HG03108 (cell line): ENCODE measurements around the gene PRR5L.

Experiments
- ATAC-seq: cut with Tn5 transposase; IDR thresholded peaks from one replicate; pipeline ENCODE4 v1.9.1; 2021; ENCODE audit warnings: moderate library complexity; ENCODE audit not compliant: unreplicated experiment

Gene PRR5L

DNA sequence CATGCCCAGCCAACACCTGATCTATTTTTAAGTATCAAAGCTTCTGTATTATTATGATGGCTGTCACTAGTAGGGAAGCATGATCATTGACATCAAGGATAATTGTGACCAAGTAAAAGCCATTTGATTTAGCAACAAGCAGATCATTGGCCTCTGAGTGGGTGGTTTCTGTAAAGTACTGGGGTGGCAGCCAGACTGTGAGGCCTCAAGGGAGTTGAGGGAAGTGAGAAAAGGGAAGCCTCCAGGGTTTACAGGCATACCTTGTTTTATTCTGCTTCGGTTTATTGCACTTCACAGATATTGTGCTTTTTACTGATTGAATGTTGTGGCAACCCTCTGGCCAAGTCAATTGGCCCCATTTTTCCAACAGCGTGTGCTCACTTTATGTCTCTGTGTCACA is 60.1 kb downstream of the PRR5L start:
- ATAC-seq: peak; percentile 60

DNA sequence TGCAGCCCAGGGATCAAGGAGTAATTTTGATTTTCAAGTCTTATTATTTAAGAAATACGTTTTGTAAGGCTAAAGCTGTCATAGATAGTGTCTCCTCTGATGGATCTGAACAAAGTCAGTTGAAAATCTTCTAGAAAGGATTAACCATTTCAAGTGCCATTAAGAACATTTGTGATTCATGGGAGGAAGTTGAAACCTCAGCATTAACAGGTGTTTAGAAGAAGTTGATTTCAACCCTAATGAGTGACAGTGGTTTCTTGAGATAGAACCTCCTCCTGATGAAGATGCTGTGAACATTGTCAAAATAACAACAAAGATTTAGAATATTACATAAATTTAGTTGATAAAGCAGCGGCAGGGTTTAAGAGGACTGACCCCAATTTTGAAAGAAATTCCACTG is 61.7 kb downstream of the PRR5L start:
- no peak for ATAC-seq

DNA sequence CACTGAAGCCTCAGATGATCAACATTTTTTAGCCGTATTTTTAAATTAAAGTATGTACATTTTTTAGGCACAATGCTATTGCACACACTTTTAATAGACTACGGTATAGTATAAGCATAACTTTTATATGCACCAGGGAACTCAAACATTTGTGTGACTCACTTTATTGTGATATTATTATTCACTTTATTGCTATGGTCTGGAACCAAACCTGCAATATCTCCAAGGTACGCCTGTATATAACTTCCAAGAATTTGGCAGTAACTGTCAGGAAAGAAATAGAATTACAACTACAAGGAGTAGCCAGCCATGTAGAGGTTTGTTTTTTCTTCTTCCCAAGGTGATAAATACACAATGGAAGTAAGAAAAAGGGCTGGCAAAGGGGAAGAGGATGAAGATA is 62.3 kb downstream of the PRR5L start:
- ATAC-seq: no peak

DNA sequence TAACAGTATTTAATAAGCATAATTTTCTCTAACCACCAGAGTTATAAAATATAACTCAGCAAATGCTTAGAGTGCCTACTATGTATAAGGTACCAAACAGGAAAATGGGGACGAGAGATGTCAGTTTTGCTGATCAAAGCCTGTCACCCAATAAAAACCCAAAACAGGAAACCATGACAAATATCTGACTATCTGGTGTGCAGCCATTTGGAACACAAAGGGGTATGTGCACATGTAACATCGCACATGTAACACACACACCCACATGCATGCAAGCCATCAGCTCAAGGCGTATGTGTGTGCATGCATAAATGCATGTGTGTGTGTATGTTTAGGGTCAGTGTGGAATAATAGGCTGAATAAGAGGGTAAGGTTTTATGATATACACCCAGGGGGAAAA is 64.2 kb downstream of the PRR5L start:
- ATAC-seq: no peak

DNA sequence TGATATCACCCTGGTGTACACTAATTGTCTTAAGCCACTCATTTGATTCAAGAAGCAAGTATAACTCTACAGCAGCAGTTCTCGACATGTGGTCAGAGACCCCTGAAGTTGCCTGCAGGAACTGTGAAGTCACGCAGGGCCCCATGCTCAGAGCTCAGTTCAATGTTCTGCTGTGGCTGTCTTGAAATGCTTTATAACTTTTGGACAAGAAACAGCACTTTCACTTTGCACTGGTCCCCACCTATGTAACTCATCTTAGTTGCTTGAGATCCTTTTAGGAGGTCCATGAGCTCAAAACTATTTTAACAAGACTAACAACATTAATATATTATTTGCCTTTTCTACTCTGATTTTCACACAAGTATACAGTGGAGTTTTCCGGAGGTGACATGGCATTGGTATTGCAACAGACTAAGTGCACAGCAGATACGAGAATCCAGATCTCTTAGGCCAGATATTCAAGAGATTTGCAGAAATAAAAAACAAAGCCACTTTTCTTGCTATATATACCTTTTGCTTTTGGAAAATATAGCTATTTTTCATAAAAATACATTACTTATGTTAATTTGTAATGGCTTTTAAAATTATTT is 64.8 kb downstream of the PRR5L start:
- no peak for ATAC-seq

DNA sequence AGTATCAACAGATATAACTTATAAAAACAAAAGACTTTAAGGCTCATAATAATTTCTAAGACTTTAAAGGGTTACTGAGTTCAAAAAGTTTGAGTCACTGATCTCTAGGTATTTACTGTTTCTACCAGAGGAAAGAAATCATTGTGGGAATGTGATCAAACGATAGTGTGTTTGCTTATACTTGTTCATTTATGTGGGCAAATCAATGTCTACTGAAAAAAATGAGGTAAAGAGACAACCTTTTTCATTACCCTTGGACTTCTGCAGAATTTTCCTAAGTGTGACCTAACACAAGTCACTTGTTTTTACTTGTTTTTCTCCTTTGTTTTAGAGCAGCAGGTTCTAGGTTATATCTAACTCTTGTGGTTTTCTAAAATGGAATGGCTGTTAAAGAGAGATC is 65.4 kb downstream of the PRR5L start:
- no peak for ATAC-seq

DNA sequence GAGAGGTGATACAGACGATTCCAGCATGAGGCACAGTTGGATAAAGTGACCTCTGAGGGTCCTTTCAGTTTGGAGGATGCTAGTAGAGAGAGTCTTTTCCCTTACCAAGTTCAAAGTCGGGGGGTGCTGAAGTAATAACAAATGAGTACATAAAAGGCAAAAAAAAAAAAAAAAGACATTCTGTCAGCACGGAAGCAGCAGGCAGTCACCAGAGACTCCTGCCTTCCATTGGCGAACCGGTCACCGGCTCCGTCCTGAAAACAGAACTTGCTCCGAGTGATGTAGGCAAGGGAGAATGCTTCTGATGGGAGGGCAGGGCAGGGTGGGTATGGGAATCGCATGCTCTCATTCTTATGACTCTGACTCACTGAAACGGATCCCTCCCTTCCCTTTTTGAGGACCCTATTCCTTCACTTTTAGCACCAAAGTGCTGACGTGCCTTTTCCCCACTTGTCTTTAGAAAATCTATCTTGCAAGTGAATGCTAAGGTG is 65.9 kb downstream of the PRR5L start:
- ATAC-seq: no peak

DNA sequence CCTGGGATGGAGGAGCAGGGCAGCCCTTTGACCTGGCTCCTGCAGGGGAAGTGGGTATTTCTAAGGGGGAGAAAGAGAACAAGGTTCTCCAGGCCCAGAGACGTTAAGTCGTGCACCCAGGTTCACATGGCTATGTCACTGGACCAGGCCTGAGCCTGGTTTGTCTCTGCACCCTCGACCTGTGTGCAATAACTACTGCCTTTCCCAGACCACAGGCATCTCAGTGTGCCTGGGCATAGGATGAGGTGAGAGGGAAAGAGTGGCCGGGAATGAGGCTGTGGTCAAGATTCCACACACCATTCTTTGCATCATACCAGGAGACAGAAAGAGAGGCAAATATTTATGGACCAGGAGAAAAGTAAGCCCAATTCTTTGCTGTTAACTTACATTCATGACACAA is 66.8 kb downstream of the PRR5L start:
- no peak for ATAC-seq

DNA sequence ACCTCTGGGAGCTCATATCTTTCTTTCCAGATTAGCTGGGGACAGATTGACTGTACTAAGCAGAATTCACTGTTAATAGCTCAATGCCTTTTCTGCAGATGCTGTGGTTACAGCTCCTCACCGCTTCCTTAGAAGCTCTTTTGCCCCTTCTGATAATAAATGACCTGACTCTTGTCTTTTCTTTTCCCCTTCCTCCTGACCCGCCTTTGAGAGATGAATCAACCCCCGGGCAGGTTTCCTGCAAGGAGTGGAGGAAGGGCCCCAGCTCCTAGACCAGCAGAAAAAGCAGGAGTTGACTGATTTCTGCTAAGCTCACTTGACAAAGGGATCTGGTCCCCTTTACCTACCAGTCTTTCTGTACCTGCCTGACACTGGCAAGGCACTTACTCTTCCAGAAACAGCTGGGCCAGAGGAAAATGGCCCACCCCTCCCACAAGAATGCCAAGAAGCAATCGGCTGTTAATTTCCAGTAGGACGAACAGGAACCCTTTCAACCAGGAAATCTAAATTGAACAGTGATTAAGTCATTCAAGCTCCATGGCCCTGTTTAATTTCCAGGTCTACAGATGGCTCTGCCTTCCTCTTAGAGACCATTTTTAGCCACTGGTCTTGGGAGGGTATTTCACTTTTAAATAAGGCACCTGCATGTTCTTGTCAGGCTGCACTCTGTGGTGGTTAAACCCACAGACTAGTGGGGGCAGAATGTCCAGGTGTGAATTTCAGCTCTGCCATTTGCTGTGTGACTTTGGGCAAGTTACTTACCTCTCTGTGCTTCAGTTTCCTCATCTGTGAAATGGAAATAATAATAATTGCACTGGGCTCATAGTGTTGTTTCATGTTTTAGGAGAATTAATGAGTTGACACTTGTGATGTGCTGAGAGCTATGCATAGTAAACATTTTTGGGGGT is 67.5 kb downstream of the PRR5L start:
- no peak for ATAC-seq

DNA sequence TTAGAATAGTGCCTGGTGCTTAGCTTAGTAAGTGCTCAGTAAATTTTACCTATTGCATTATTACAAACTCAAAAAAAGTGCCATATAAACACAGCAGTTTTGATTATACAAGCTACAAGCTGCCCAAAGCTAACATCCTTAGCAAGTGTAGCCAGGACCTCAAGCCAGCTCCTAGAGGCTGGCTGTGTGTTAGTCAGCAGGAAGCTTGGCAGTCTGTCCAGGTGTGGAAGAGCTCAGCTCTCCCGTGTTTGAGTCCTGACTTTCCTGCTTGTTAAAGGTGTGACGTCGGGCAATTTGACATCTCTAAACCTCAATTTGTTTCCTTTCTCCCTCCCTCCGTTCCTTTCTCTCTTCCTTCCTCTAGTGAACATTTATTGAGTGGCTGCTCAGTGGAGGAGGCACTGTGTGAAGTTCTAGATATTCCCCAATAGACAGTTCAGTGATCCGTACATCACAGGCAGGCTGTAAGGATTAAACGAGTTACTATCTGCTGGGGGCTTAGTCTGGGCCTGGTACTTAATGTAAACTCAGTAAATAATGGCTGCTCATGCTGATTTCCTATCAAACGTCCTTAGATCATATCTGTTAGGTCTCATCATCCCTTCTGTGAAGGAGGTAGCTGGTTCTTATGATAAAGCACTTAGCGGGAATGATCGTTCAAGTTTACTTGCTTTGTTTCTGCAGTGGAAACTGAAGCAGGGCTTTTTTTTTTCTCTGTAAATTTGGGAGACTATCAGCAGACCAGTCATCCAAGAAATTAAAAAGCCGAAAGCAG is 68.7 kb downstream of the PRR5L start:
- ATAC-seq: no peak

DNA sequence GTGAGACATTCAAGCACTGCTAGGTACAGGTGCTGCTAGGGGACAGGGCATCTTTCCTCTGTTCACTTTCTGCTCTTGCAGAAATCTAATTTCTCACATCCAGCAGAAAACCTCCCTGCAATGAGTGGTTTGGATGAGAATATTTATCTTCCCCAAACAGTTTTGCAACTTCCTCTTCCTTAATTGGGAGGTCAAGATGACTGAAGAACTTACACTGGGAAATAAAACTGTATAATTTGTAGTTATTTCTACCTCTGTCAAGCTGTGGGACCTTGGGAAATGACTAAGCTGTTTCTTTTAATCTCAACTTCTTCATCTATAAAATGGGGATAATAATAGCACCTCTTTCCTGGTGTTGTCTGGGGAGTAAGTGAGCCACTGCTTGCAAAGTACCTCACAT is 69.8 kb downstream of the PRR5L start:
- no peak for ATAC-seq

DNA sequence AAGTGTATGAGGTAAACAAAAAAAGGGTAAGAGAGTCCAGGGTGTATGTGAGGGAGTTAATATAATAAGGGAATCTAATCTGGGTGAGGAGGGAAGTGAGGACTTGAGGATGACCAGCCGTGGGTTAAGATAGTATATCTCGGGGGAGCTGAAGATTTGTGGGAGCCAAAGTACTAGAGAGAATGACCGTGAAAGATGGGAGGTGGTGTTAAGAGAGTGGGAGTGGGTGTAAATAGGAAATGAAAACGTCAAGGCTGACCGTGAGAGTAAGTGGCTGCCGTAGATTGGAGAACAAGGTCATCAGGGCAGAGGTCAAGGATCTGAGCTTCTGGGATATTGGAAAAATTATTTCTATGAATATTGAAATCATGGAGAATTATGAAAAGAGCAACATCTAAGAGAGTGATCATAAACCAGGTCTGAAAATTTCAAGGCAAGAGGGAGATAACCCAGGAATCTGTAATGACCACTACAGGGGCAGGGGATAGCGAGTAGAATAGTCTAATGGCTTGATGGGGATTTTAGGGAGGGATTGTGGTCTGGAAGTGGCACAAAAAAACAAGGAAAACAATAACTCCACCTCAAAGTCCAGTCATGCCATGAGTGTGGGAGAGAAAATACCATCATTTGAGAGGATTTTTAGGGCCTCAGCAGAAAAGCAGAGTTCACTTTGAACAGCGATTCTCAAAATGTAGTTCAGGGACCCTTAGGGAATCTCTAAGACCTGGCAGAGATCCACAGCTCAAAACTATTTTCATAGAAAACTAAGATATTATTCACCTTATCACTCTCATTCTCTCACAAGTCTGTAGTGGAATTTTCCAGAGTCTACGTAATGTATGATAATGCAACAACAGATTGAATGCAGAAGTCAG is 72.0 kb downstream of the PRR5L start:
- no peak for ATAC-seq

DNA sequence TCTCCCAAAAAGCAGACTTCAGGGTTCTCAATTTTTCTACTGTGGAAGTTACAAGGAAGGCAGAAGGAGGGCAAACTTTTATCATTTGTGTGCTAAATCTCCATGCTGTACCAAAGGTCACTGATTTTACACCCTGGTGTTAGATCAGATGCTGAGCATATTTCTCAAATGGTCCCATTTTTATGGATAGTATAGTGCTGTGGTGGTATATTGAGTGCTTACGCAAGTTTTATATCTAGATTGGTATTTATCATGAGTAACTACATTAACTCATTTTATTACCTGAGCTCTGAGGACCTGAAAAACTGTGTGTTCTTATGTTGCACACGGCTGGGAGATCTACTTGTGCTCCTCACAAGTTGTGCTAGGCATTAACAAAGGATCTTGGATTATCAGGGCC is 75.1 kb downstream of the PRR5L start:
- no peak for ATAC-seq

DNA sequence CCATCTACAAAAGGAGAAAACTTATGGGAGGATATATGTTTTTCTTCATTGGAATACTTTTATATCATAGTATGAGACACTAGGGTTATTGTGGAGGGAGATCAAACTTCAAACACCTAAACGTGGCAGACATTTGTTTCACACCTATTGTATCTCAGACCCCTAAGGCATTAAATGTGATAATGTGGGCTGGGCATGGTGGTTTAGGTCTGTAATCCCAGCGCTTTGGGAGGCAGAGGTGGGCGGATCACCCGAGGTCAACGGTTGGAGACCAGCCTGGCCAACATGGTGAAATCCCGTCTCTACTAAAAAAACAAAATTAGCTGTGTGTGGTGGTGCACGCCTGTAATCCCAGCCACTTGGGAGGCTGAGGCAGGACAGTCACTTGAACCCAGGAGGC is 75.5 kb downstream of the PRR5L start:
- ATAC-seq: no peak

DNA sequence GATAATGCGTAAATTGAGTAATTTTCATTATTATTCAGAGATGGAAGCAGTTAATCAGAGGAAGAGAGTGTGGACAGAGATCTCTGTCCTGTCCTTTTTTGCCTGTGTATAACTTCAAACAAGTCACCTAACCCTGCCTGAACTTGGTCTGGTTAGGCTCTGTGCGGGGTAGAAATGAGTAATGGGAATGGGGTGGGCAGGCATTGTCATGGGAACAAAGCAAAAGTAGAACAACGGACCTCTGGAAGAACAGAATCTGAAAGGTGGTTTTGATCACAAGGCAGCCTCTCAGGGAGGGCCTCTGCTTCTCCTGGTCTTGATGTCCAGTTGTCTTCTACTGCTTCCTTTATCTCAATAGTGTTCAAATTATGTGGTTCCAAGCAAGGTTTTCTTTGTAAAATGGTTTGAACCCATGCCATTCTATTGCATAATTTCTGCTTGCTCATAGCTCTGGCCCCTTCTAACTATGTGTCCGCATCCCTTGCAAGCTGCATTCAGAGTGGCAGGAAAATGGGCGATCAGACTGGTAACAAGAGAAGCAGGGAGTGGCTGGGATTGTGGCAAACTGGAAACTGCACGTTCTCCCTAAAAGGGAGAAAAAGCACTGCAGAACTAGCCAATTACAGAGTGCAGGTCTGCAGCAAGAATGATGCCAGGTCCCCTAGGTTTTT is 76.1 kb downstream of the PRR5L start:
- no peak for ATAC-seq

DNA sequence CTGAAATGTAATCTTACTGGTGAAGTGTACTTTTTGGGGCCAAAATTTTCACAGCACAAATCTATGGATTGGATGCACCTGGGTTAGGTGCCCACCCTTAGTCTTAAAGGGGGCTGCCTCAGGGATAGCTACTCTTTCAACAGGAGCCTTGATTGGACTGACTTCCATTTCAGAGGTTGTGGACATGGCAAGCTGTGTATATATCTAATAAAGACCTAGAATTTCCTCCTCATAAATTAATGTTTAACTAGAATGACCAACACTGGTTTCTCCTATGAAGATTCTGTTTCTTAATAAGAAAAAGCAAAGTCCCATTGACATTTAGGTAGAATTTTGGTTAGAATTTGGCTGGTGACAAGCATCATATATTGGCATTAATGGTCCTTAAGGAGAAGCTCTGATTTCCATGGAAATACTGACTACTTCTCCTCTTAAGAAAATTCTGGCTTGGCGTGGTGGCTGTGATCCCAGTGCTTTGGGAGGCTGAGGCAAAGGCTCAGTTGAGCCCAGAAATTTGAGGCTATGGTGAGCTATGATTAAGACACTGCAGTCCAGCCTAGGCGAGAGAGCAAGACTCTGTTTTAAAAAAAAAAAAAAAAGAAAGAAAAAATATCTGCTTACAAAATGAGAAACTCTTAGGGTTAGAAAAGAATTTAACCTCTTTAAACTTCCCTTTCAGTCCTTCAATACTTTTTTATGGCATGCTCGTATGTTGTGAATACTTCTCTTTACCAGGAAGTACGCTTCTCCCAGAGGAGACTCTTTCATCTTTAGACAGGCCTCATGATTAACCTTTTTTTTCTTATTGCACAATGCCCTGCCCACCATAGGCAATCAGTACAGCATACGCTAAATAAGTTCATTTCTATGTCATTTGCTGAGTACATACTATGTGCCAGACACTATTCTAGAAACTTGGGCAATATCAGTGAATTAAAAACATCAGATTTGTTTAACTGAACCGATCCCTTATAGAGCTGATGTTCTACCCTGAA is 77.2 kb downstream of the PRR5L start:
- no peak for ATAC-seq

DNA sequence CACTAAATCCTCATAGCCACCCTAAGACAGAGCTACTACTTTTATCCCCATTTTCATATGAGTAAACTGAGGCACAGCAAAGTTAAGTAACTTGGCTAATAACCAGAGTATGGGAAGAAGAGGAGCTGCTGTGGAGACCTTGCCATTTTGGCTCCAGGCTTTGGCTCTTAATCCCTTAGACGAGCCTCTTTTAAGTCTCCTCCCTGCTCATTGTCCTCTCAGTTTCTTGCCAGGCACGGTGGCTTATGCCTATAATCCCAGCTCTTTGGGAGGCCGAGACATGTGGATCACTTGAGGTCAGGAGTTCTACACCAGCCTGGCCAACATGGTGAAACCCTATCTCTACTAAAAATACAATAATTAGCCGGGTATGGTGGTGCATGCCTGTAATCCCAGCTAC is 78.6 kb downstream of the PRR5L start:
- no peak for ATAC-seq

DNA sequence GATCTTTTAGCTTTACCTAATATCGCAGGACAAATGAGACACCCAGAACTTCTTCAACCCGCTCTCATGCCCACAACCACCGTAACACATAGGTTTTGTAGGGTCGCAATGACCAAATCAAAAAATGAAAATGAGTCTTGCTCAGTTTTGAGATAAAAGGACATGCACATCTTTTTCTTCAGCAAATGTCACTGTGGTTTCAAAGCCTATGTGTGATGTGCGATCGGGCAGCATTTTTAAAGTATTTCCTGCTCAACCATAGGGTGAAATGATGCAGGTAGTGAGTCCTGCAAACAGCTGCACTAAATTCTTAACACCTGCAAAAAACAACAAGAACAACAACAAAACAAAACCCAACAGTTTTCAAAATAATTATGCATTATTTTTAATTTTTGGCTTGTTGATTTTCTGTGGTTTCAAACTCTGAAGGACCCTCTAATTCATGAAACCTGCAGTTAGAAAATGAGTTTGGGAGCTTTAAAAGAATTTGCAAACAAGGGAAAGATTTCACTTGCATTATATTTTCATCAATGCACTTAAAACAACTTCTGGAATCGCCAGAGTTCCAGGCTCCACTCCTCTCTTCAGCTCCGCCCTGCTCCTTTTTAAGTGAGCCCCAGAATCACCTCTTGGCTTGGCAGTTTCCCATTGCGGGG is 79.4 kb downstream of the PRR5L start:
- no peak for ATAC-seq
